ENCODE data around the gene TTC31. TPM values are rescaled to one million over a fixed set of nuclear protein-coding genes. Genes with fewer than 3 reads are reported as not detected.
"Not testable (repeated sequence)": the region's sequence is repeated elsewhere in the genome, so short reads cannot be mapped to it uniquely, and the experiment has no call there.

The TTC31 gene
- polyA plus RNA-seq, 1 donor, result 18.3 TPM

DNA sequence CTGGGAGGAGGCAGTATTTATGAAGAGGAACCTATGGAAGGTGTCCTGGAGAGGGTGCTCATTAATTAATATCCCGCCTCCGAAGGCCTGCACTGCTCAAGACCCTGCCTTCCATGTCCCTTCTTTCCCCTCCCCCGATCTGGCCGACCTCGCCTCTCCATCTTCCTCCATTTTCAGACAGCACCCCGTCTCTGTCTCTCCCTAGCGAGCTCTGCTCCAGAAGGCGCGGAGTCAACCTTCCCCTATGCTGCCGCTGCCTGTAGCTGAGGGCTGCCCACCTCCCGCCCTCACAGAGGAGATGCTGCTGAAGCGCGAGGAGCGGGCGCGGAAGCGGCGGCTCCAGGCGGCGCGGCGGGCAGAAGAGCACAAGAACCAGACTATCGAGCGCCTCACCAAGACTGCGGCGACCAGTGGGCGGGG lies 25.7 kb upstream of the TTC31 start:
- DNase-seq (ENCODE audit: low read depth), result no peak

GRCh38 chr2:74457549-74458131 lies 25.2 kb upstream of the TTC31 start:
- DNase-seq (ENCODE audit: low read depth), result no peak

GRCh38 chr2:74458132-74458937 lies 24.5 kb upstream of the TTC31 start, which contains the start of gene WBP1:
WBP1 (plus strand) TSS chr2:74458438; CDS start chr2:74458603, 165 bp downstream.
- DNase-seq (ENCODE audit: low read depth), result peak; percentile 100

DNA sequence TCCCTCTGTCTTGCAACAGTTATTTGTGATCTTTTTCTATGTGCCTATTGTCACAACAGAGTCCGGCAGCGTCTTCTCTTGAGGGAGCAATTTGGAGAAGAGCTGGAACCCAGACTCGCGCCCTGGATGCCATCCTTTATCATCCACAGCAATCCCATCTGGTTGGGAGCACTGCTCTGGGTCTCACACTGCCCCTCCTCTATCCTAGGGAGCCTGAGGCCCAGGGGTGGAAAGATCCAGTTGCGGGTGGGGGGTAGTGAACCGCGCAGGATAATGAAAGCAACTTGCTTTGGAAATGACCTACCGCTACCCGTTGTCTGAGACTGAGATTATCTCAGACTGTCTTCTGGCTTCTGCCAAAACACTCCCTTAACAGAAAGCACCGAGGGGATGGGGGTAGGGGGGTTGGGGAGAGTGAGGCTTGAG lies 23.9 kb upstream of the TTC31 start:
- DNase-seq (ENCODE audit: low read depth), result no peak

- DNase-seq (ENCODE audit: low read depth), result not testable (repeated sequence)
These were observed 23.3 kb upstream of the TTC31 start for GRCh38 chr2:74459503-74460118.

- DNase-seq (ENCODE audit: low read depth), result not testable (repeated sequence)
These were observed 22.7 kb upstream of the TTC31 start for GRCh38 chr2:74460187-74460586.

- DNase-seq (ENCODE audit: low read depth), result no peak
These were observed 21.5 kb upstream of the TTC31 start for GRCh38 chr2:74461187-74462053.

GRCh38 chr2:74462054-74462785 lies 20.7 kb upstream of the TTC31 start:
- no peak for DNase-seq (ENCODE audit: low read depth)

DNA sequence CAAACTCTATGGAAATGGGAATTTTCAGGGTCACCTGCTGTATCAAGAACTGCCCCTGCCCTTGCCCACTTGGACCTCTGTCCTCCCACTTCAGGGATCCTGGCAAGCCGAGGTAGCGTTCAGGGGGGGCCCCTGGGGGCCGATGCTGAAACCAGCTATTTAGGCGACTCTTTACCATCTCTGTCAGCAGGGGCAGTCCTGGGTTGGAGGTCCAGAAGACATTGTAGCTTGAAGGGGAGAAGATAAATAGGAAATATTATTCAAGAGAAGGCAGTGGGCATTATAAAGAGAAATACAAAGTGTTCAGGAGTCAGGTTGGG lies 20.1 kb upstream of the TTC31 start:
- DNase-seq (ENCODE audit: low read depth), result no peak

DNA sequence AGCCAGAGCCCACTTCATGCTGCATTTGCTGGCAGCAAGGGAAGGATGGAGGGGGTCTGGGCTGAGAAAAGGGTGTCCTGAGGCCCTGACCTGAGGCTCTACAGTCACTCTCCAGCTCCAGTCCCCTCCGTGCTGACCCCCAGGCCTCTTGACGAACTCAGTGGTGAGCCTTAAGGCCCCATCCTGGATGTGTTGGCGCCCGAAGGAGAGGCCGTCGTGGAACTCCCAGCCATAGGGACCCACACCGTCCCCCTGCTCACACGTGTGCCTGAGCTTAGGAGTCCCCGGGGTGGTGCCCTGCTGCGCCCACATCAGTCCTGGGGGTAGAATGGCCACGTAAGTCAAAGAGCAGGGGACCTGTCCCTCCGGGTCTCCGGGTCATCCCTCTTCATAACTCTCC lies 18.5 kb upstream of the TTC31 start:
- DNase-seq (ENCODE audit: low read depth), result no peak

DNA sequence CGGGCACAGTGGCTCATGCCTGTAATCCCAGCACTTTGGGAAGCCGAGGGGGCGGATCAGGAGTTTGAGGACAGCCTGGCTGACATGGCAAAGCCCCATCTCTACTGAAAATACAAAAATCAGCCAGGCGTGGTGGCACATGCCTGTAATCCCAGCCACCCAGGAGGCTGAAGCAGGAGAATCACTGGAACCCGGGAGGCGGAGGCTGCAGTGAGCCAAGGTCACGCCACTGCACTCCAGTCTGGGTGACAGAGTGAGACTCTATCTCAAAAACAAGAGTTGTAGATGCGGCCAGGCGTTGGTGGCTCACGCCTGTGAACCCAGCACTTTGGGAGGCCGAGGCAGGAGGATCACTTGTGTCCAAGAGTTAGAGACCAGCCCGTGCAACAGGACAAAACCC lies 12.1 kb upstream of the TTC31 start:
- not testable (repeated sequence) for DNase-seq (ENCODE audit: low read depth)

- no peak for DNase-seq (ENCODE audit: low read depth)
These were observed 11.4 kb upstream of the TTC31 start for GRCh38 chr2:74471332-74472065.

DNA sequence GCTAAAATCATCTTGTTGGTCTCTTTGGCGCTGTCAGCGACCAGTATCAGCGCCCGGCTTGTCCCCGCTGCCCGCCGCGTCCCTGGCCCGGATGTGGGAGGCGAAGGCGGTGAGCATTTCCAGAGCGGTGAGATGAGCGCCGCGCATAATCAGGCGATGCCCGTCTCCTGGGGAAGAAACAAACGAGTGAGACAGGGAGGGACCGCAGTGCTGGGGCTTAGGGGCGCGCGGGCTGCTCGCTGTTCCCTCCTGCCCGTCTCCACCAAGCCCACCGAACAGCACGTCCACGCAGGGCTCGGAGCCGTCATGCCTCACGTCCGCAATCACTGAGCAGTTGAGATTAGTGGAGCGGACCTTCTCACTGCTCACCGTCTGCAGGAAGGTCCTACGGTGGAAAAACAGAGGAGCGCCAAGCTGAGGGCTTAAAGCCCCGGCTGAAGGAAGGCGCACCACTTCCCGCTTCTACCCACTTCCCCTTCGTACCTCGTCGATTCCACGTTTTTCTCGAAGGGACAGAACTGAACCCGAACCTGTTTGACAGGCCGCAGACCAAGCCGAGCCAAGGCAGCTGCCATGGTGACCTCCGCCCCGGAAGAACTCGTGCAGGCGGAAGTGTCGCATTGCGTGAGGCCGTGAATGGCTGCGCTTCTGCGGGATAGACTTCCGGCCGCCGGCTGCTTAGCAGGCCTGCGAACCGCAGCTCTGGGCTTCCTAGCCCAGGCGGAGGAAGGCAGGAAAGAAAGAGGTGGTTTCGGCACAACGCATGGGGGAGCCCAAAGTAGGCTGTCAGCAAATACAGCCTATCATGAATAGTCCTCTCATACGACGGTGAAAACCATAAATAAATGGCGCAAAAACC lies 10.6 kb upstream of the TTC31 start, which contains the start of gene MRPL53:
Gene MRPL53 (minus strand): TSS at position 595 of the 859 bp plus-strand sequence. CDS start 20 bp downstream, at position 575.
- DNase-seq (ENCODE audit: low read depth), result peak; percentile 83

- no peak for DNase-seq (ENCODE audit: low read depth)
These were observed 10.0 kb upstream of the TTC31 start for GRCh38 chr2:74472945-74473258.

DNA sequence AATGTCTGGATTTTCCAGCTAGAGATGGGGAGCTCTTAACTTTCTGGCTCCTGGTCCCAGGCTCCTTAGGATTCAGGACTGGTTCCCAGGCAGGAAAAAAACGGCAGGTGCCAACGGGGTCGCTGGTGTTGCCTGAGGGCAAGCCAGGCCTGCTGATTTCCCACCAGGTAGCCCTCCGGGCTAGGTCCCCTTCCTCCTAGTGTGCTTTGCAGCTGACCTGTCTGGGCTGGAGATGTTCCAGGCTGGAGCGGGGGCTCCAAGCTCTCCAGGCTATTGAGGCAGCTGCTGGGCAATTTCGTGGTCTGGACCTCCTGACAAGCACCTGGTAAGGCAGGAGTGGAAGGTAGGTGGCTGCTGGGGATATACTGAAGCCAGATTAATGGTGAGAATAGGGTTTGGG lies 8.4 kb upstream of the TTC31 start:
- no peak for DNase-seq (ENCODE audit: low read depth)

DNA sequence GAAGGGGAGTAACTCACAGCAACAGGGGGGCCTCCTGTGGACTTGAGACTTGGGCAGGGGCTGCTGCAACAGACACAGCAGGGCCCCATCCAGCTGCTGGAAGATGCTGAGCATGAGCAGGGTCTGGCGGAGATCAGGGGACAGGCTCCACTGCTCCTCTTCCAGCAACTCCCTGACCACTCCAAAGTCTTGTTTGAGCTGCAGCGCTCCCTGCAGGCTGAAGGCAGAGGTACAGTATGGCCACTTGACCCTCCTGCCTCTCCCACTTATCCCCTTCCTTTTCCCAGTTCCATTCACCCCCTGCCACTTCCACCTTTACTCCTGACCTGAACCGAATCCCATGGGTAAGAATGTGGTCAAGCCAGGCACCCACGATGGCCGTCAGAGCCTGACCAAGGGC lies 8.0 kb upstream of the TTC31 start:
- DNase-seq (ENCODE audit: low read depth), result no peak

- no peak for DNase-seq (ENCODE audit: low read depth)
These were observed 1.4 kb upstream of the TTC31 start for GRCh38 chr2:74481431-74481830.

DNA sequence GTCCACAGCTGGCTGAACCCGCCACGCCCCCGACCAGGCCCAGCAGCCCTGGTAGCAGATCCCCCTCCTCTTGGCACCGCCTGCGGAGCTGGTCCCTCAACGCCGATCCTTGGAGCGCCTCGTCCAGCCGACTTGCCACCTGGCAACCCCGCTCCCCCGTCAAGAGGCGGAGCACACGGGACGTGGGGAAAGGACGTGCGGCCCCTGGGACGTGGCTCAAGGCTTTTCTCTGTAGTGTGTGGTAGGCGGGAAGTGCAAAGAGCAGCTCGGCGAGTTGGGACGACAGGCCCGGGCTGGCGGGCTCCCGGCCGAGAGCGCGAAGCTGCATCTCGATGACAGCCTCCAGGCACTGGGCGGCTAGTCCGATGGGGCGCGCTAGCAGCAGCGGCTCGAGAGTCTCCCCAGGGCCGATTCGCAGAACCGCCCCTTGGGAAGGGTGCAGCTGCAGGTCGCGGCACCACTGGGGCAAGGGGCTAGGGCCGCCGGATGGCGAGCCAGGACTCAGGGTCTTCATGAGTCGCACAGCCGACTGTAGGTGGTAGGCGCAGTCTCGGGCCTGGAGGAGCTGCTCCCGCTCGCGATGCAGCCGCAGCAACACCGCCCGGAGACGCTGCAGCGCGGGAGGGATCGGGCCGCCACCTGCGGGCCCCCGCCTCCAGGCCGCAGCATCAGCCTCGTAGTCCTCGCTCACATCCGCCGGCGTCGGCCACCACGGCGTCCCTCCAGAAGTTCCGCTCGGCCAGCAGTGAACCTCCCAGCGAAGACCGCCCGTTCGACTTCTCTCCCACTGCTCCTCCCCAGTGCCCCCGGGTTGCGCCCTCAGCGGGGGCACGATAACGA lies 700 bp upstream of the TTC31 start:
- DNase-seq (ENCODE audit: low read depth), result no peak

All from forelimb muscle (tissue), 1 donor.